HG03135 (cell line): ENCODE measurements around the gene RBBP6.
"Not testable (repeated sequence)": the region's sequence is repeated elsewhere in the genome, so short reads cannot be mapped to it uniquely, and the experiment has no call there.

Experiments
- ATAC-seq: cut with Tn5 transposase; IDR thresholded peaks from one replicate; pipeline ENCODE4 v1.9.1; 2021; ENCODE audit warnings: mild to moderate bottlenecking, moderate library complexity; ENCODE audit not compliant: unreplicated experiment

RBBP6 gene, protein sequence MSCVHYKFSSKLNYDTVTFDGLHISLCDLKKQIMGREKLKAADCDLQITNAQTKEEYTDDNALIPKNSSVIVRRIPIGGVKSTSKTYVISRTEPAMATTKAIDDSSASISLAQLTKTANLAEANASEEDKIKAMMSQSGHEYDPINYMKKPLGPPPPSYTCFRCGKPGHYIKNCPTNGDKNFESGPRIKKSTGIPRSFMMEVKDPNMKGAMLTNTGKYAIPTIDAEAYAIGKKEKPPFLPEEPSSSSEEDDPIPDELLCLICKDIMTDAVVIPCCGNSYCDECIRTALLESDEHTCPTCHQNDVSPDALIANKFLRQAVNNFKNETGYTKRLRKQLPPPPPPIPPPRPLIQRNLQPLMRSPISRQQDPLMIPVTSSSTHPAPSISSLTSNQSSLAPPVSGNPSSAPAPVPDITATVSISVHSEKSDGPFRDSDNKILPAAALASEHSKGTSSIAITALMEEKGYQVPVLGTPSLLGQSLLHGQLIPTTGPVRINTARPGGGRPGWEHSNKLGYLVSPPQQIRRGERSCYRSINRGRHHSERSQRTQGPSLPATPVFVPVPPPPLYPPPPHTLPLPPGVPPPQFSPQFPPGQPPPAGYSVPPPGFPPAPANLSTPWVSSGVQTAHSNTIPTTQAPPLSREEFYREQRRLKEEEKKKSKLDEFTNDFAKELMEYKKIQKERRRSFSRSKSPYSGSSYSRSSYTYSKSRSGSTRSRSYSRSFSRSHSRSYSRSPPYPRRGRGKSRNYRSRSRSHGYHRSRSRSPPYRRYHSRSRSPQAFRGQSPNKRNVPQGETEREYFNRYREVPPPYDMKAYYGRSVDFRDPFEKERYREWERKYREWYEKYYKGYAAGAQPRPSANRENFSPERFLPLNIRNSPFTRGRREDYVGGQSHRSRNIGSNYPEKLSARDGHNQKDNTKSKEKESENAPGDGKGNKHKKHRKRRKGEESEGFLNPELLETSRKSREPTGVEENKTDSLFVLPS (N-terminal part only)

DNA sequence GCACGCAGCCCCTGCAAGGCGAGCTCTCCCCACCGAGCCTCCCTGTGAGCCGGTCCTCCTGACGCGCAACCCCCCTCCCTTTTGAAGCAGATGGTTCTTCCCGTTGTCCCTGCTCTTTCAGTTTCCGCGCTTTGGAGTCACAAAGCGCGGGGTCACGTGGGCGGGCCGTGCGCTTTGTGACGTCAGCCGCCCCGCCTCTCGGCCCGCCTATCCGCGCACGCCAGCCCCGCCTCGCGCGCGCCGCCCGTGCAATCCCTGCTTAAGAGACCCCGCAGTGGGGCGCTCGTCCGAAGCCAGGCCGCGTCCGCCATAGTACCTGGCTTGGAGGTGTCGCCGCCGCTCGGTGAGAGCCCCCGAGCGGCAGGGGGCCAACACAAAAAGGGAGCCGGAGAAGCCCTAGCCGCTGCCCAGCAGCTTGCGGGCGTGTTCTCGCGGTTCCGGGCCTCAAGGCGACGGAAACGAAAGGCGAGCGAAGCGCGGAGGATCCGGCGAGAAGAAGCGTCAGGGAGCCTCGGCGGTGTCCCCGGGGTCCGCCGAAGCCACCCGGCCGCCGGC, at the start of gene RBBP6:
Gene RBBP6, plus strand, starts transcription at position 272 of the 555 bp plus-strand sequence. CDS start 1,061 bp downstream, outside the sequence.
- ATAC-seq = peak; percentile 87

DNA sequence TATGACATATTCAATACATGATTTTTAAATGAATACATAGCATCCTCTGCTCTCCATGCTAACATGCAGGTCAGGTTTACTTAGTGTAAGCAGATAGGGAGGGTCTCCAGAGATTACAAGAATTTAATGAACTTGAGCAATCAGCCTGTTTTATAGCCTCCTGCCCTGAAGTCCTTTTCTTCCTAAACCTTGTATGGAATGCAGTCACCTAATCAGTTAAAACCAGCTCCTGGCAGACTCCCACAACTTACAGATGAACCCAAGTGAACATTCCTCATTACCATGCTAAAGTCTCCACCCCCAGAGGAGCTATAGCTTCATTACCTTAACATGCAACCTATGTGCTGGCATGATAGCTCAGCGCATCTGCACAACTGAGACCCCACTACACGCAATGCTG, 48.5 kb upstream of the RBBP6 start:
- ATAC-seq = no peak

- no peak for ATAC-seq
These were observed 47.6 kb upstream of the RBBP6 start for GRCh38 chr16:24491731-24492130.

DNA sequence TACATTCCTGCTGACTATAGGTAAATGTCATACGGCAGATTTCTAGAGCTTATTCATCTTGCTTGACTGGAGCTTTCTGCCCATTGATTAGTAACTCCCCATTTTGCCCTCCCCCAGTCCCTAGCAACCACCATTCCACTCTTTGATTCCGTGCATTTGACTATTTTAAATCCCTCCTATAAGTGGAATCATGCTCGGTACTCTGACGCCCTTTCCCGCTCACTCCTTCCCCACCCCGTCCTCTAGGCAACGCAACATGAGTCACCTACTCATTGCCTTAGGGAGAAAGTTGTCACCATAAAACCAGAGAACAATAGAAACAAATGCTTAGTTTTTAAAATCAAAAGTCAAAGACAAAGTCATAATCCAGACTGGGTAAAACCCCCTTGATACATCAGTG, 45.5 kb upstream of the RBBP6 start:
- no peak for ATAC-seq

DNA sequence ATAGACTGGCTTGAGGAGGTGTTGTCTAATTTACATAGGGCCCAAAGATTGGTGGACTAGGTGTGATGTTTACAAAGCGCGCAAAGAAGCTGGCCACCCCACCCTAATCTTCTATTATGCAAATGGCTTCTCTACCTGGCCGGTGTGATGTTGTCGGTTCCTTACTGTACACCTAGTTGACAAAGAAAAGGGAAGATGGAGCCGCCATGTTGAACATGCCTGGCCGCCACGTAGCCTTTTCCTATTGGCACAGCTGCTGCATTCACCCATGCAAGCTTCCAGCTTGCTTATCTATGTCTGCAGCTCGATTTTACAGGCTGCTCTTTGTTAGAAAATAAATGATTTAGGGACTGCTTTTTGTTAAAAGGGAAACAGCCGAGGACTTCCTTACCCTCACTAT, 44.2 kb upstream of the RBBP6 start:
- not testable (repeated sequence) for ATAC-seq

- ATAC-seq = no peak
These were observed 41.9 kb upstream of the RBBP6 start for GRCh38 chr16:24497440-24497839.

- no peak for ATAC-seq
These were observed 40.1 kb upstream of the RBBP6 start for GRCh38 chr16:24499193-24499814.

DNA sequence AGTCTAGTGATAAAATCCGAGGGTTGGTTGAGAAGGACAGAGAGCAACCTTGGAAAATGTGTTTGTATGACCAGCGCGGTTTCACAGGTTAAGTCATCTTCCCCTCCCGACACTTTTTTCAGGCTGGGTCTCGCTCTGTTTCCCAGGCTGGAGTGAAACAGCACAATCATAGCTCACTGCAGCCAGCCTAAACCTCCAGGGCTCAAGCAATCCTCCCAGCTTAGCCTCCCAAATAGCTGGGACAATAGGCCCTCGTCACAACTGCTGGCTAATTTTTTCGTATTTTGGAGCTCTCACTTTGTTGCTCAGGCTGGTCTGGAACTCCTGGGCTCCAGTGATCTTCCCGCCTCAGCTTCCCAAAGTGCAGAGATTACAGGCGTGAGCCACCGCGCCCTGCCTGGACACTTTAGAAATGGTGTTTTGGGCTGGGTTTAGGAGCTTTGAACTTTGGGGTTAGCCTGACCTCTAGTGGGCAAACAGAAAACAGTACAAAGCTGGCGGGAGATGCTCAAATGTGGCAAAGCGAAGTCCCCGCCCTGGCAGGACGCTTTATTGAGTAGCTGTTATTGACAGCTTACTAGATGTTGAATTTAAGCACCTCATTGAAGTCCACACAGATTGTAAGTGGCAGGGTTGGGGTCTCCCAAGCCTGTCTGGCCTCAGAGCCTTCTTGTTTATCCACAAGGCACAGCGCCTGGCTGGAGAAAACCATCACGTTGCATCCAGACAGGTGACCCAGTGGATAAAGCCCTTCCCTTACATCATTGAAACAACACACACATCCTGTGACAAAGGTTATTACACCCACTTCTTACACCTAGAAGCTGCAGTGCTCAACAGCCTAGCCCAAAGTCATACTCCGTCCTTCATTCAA, 34.7 kb upstream of the RBBP6 start:
- no peak for ATAC-seq

GRCh38 chr16:24505959-24506358, 33.4 kb upstream of the RBBP6 start:
- ATAC-seq = no peak

DNA sequence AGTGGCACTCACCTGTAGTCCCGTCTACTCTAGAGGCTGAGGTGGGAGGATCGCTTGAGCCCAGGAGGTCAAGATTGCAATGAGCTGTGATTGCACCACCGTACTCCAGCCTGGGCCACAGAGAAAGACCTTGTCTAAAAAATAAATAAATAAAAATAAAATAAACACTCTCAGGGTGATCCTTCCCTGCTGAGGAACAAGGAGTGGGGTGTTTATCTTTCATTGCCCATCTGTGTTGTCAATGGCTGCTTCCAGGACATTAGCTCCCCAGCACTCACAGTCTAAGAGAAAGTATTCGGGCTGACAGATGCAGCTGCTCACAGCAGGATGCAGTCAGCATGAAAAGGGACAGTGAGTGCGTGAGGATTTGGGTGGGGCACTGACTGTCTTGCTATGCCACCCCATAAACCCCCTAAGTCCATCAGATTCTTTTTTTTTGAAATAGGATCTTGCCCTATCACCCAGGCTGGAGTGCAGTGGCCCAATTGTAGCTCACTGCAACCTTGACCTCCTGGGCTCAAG, 31.3 kb upstream of the RBBP6 start:
- no peak for ATAC-seq

GRCh38 chr16:24508614-24509013, 30.8 kb upstream of the RBBP6 start:
- ATAC-seq = no peak

- no peak for ATAC-seq
These were observed 29.8 kb upstream of the RBBP6 start for GRCh38 chr16:24509536-24509935.

GRCh38 chr16:24511174-24511573, 28.2 kb upstream of the RBBP6 start:
- no peak for ATAC-seq

- ATAC-seq = no peak
These were observed 27.6 kb upstream of the RBBP6 start for GRCh38 chr16:24511792-24512191.

DNA sequence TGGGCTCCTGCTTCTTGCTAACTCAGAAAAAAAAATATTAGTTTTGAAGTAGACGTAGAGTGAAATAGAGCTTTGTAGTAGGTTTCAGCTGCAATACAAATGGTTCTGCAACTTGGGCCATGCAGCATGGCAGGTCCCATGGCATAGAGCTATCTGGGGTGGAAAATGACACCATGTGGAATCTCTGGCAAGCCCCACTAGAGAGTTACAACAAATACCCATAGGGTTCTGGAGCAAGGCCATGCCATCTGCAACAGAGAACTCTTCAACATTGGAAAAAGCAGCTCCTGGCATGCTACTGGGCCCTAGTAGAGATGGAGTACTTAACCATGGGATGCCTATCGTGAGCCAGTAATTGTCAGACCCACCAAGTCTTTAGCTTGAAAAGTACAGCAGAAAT, 25.3 kb upstream of the RBBP6 start:
- no peak for ATAC-seq

- ATAC-seq = no peak
These were observed 24.2 kb upstream of the RBBP6 start for GRCh38 chr16:24515186-24515585.

- ATAC-seq = no peak
These were observed 22.3 kb upstream of the RBBP6 start for GRCh38 chr16:24516900-24517669.

DNA sequence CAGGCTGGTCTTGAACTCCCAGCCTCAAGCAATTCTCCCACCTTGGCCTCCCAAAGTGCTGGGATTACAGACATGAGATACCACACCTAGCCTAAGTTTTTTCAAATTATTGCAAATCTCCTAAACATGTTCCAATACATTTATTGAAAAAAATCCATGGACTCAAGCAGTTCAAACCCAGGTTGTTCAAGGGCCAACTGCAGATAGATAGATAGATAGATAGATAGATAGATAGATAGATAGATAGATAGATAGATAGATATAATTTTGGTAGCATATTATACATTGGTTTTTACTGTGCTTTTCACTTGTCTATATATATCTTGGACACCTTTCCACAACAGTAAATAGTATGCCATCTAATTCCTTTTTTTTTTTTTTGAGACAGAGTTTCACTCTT, 20.9 kb upstream of the RBBP6 start:
- no peak for ATAC-seq

- ATAC-seq = no peak
These were observed 18.4 kb upstream of the RBBP6 start for GRCh38 chr16:24520983-24521382.
